Measurements from ENCODE around the gene INPP5D.

DNA sequence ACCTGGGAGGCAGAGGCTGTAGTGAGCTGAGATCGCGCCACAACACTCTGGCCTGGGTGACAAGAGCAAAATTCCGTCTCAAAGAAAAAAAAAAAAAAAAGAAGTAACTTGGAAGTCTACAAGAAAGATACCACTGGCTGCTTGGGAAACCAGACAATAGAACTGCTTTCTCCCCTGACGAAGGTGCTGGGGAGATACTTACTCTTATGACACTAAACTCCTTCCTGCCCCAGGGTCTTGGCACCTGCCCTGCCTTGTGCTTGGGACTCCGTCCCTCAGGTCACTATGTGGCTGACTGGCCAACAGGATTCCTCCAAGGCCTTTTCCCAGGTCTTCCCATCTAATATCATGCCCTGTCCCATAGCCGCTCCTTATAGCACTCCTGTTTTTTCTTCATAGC, 30.7 kb downstream of the INPP5D start:
- TF ChIP-seq, protein P1, sequence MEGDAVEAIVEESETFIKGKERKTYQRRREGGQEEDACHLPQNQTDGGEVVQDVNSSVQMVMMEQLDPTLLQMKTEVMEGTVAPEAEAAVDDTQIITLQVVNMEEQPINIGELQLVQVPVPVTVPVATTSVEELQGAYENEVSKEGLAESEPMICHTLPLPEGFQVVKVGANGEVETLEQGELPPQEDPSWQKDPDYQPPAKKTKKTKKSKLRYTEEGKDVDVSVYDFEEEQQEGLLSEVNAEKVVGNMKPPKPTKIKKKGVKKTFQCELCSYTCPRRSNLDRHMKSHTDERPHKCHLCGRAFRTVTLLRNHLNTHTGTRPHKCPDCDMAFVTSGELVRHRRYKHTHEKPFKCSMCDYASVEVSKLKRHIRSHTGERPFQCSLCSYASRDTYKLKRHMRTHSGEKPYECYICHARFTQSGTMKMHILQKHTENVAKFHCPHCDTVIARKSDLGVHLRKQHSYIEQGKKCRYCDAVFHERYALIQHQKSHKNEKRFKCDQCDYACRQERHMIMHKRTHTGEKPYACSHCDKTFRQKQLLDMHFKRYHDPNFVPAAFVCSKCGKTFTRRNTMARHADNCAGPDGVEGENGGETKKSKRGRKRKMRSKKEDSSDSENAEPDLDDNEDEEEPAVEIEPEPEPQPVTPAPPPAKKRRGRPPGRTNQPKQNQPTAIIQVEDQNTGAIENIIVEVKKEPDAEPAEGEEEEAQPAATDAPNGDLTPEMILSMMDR (conservative IDR thresholded peaks at IDR 0.05), result no peak
- TF ChIP-seq EZH2 (IDR thresholded peaks at IDR 0.05; ENCODE audit: low read depth), result no peak

All from PC-9 (cell line).